ENCODE measurements around the gene C1RL.
A peak's percentile ranks its signal among the peaks of the same experiment; 100 is the strongest.

The C1RL gene

GRCh38 chr12:7096006-7096932, 12.7 kb downstream of the C1RL start:
- H3K4me1 Mint-ChIP-seq (ENCODE audit: low read depth): peaks cover 9% of the 10 kb centered on the region
- no peaks in the 10 kb centered on the region for H3K27me3 Mint-ChIP-seq
- no peak overlapping the region for H3K27ac Mint-ChIP-seq
- H3K9me3 Mint-ChIP-seq: no peaks in the 10 kb centered on the region
- peaks cover 20% of the 10 kb centered on the region for H3K36me3 Mint-ChIP-seq (ENCODE audit: low read depth)
- H3K4me3 Mint-ChIP-seq: no peak overlapping the region
- no peak for DNase-seq

GRCh38 chr12:7093892-7094291, 15.1 kb downstream of the C1RL start:
- DNase-seq: no peak
- Mint-ChIP-seq H3K27me3 (peaks cover 2% of the 10 kb centered on the region), H3K36me3 (ENCODE audit: low read depth) (peaks cover 10% of the 10 kb centered on the region), H3K9me3 (no peaks in the 10 kb centered on the region), H3K4me3 (no peak overlapping the region), H3K27ac (no peak overlapping the region), H3K4me1 (ENCODE audit: low read depth) (peaks cover 9% of the 10 kb centered on the region)

- no peak overlapping the region for H3K27ac Mint-ChIP-seq
- H3K4me3 Mint-ChIP-seq: no peak overlapping the region
- peaks cover 2% of the 10 kb centered on the region for H3K27me3 Mint-ChIP-seq
- H3K4me1 Mint-ChIP-seq (ENCODE audit: low read depth): peaks cover 9% of the 10 kb centered on the region
- no peak for DNase-seq
- H3K9me3 Mint-ChIP-seq: no peaks in the 10 kb centered on the region
- peaks cover 7% of the 10 kb centered on the region for H3K36me3 Mint-ChIP-seq (ENCODE audit: low read depth)
These were observed 15.5 kb downstream of the C1RL start for GRCh38 chr12:7093486-7093885.

- H3K4me3 Mint-ChIP-seq: no peak overlapping the region
- H3K27ac Mint-ChIP-seq: no peak overlapping the region
These were observed 16.0 kb downstream of the C1RL start for GRCh38 chr12:7092986-7093460.

GRCh38 chr12:7092229-7092985, 16.6 kb downstream of the C1RL start, which contains the start of gene C1R:
Gene C1R, minus strand, starts transcription at chr12:7092445. Its CDS starts 57 bp downstream, at chr12:7092388.
- DNase-seq: peak; percentile 79
- peak within 1 kb of the TSS; percentile 85 for H3K27ac Mint-ChIP-seq
- peaks cover 9% of the 10 kb centered on the region for H3K4me1 Mint-ChIP-seq (ENCODE audit: low read depth)
- no peaks in the 10 kb centered on the region for H3K36me3 Mint-ChIP-seq (ENCODE audit: low read depth)
- peaks cover 2% of the 10 kb centered on the region for H3K27me3 Mint-ChIP-seq
- peak within 1 kb of the TSS; percentile 78 for H3K4me3 Mint-ChIP-seq
- no peaks in the 10 kb centered on the region for H3K9me3 Mint-ChIP-seq

More at GRCh38 chr12:7092986-7093460, 16.0 kb downstream of the C1RL start:
- Mint-ChIP-seq H3K4me1 (ENCODE audit: low read depth) (peaks cover 9% of the 10 kb centered on the region), H3K9me3 (no peaks in the 10 kb centered on the region), H3K36me3 (ENCODE audit: low read depth) (peaks cover 2% of the 10 kb centered on the region), H3K27me3 (peaks cover 2% of the 10 kb centered on the region)
- DNase-seq: no peak

GRCh38 chr12:7091660-7092228, 17.3 kb downstream of the C1RL start:
- H3K9me3 Mint-ChIP-seq: no peaks in the 10 kb centered on the region
- peaks cover 2% of the 10 kb centered on the region for H3K27me3 Mint-ChIP-seq
- peak overlapping the region; percentile 78 for H3K4me3 Mint-ChIP-seq
- peak overlapping the region; percentile 85 for H3K27ac Mint-ChIP-seq
- no peaks in the 10 kb centered on the region for H3K36me3 Mint-ChIP-seq (ENCODE audit: low read depth)
- DNase-seq: no peak
- peaks cover 9% of the 10 kb centered on the region for H3K4me1 Mint-ChIP-seq (ENCODE audit: low read depth)

GRCh38 chr12:7091171-7091570, 17.8 kb downstream of the C1RL start:
- Mint-ChIP-seq H3K9me3 (no peaks in the 10 kb centered on the region), H3K27me3 (peaks cover 2% of the 10 kb centered on the region), H3K36me3 (ENCODE audit: low read depth) (no peaks in the 10 kb centered on the region), H3K27ac (no peak overlapping the region), H3K4me1 (ENCODE audit: low read depth) (peaks cover 9% of the 10 kb centered on the region), H3K4me3 (no peak overlapping the region)
- no peak for DNase-seq

- Mint-ChIP-seq H3K4me3 (no peak overlapping the region), H3K27me3 (peaks cover 2% of the 10 kb centered on the region), H3K36me3 (ENCODE audit: low read depth) (no peaks in the 10 kb centered on the region), H3K4me1 (ENCODE audit: low read depth) (peaks cover 9% of the 10 kb centered on the region), H3K9me3 (no peaks in the 10 kb centered on the region), H3K27ac (no peak overlapping the region)
- no peak for DNase-seq
These were observed 18.6 kb downstream of the C1RL start for GRCh38 chr12:7090222-7090998.

- no peak overlapping the region for H3K4me3 Mint-ChIP-seq
- DNase-seq: no peak
- H3K4me1 Mint-ChIP-seq (ENCODE audit: low read depth): peaks cover 9% of the 10 kb centered on the region
- no peak overlapping the region for H3K27ac Mint-ChIP-seq
- H3K36me3 Mint-ChIP-seq (ENCODE audit: low read depth): no peaks in the 10 kb centered on the region
- no peaks in the 10 kb centered on the region for H3K9me3 Mint-ChIP-seq
- H3K27me3 Mint-ChIP-seq: peaks cover 2% of the 10 kb centered on the region
These were observed 19.7 kb downstream of the C1RL start for GRCh38 chr12:7089196-7089871.

GRCh38 chr12:7083125-7083524, 25.9 kb downstream of the C1RL start:
- no peak overlapping the region for H3K4me3 Mint-ChIP-seq
- H3K4me1 Mint-ChIP-seq (ENCODE audit: low read depth): no peaks in the 10 kb centered on the region
- no peaks in the 10 kb centered on the region for H3K27me3 Mint-ChIP-seq
- peaks cover 5% of the 10 kb centered on the region for H3K9me3 Mint-ChIP-seq
- no peaks in the 10 kb centered on the region for H3K36me3 Mint-ChIP-seq (ENCODE audit: low read depth)
- DNase-seq: no peak
- no peak overlapping the region for H3K27ac Mint-ChIP-seq

- H3K36me3 Mint-ChIP-seq (ENCODE audit: low read depth): no peaks in the 10 kb centered on the region
- peaks cover 5% of the 10 kb centered on the region for H3K9me3 Mint-ChIP-seq
These were observed 28.0 kb downstream of the C1RL start for GRCh38 chr12:7081037-7081436.

GRCh38 chr12:7079826-7080125, 29.2 kb downstream of the C1RL start:
- Mint-ChIP-seq H3K9me3 (peaks cover 5% of the 10 kb centered on the region), H3K4me3 (no peak overlapping the region), H3K27ac (no peak overlapping the region), H3K4me1 (ENCODE audit: low read depth) (no peaks in the 10 kb centered on the region), H3K36me3 (ENCODE audit: low read depth) (no peaks in the 10 kb centered on the region), H3K27me3 (no peaks in the 10 kb centered on the region)
- no peak for DNase-seq

More at GRCh38 chr12:7081037-7081436, 28.0 kb downstream of the C1RL start:
- H3K4me3 Mint-ChIP-seq: no peak overlapping the region
- H3K27ac Mint-ChIP-seq: no peak overlapping the region
- DNase-seq: no peak
- no peaks in the 10 kb centered on the region for H3K27me3 Mint-ChIP-seq
- no peaks in the 10 kb centered on the region for H3K4me1 Mint-ChIP-seq (ENCODE audit: low read depth)

- H3K27ac Mint-ChIP-seq: no peak overlapping the region
- peaks cover 2% of the 10 kb centered on the region for H3K9me3 Mint-ChIP-seq
- no peaks in the 10 kb centered on the region for H3K4me1 Mint-ChIP-seq (ENCODE audit: low read depth)
- no peak for DNase-seq
- no peak overlapping the region for H3K4me3 Mint-ChIP-seq
- H3K36me3 Mint-ChIP-seq (ENCODE audit: low read depth): no peaks in the 10 kb centered on the region
- H3K27me3 Mint-ChIP-seq: no peaks in the 10 kb centered on the region
These were observed 30.9 kb downstream of the C1RL start for GRCh38 chr12:7078163-7078562.

Data from activated T-cell treated with anti-CD3 and anti-CD28 coated beads, Interleukin-2, amount 50 U/mL, for 24 hours (primary cell).